RCC 7860 (cell line): ENCODE data around the gene ZNF516.

ENCODE experiments used
- DNase-seq: peaks from one replicate; pipeline ENCODE4 v3.0.0-alpha.2; 2015; ENCODE audit warnings: low spot score
- FAIRE-seq: peaks from 2 replicates; lab custom pipeline; 2012; peaks lifted over from hg19 to GRCh38; lab: Jason Lieb, UNC

ZNF516 gene

DNA sequence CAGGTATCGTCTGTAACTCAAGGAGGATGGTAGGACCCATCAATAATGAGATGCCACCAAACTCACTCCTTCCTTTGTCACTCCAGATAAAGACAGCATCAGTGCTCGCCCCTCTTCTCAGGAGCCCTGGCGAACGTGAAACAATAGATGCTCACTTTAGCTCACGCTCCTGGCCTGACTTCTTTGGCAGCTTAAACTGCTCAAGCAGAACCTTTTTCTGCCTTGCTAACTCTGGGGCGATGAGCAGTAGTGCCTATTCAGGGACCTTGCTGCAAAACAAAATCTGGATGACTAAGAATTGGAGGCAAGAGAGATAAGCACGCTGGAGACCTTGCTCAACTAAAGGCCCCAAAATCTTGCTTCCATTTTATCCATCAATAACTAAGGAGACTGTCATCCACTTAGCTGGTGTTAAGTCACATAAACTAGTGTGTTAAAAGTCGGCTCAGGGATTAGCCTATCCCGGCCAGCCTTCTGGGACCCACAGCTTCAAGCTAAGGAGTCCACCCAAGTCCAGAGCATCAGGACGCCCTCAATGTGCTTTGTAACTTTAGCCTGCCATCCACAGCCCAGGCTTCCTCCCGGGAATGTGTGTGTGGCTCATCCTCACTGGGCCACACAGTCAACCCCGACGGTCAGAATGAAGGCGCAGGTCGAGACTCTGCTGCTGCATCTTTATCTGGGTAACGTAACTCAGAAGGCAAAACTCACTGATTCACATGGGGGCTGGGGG, 38.9 kb downstream of the ZNF516 start:
- FAIRE-seq (peak; percentile 76), DNase-seq (peak; percentile 58)

DNA sequence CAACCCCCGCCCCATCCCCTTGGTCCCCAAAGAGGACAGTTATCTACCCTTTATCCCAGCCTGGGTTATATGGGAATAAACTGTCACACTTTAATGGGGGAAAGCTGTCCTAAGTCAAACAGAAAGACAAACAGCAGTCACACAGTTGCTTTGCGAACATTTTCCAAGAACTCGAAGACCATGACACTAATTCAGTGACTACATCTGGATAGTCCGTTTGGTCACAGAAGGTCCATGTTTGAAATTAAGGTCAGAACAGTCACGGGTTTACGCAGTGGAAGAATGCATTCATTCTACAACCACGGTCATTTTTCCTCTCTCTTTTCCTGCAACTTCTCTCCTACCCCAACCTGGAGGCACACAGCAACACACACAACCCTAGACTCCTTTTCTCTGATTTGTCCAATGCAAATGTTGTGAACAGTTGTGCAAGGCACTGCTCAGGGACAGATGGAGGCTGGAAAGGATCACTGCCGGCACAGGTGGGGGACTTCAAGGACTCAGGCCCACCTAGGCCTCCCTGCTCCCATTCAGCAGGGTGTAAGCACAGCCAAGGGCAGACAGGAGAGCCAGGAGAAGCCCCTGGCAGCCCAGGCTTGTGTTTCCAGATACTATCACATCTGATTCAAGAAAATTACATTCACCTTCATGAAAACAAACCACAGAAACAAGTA, 39.9 kb downstream of the ZNF516 start:
- FAIRE-seq: no peak
- DNase-seq: no peak

DNA sequence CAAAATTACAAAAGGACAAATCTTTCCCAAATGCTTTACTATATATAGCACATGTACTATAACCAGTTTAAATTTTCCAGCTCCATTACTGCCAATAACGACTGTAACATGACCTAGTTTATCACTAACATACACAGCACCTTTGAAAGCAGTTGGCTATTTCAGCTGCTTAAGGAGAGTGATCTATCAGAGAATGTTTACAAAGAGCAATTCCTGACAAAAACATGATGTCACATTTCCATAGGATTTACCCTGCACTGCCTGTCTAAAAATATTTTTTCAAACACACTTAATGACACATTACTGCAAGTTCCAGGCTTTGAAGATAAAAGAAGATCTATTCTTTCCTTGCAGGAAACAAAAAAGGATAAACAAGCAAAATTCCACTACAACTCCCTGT, 40.6 kb downstream of the ZNF516 start:
- FAIRE-seq (no peak), DNase-seq (no peak)

DNA sequence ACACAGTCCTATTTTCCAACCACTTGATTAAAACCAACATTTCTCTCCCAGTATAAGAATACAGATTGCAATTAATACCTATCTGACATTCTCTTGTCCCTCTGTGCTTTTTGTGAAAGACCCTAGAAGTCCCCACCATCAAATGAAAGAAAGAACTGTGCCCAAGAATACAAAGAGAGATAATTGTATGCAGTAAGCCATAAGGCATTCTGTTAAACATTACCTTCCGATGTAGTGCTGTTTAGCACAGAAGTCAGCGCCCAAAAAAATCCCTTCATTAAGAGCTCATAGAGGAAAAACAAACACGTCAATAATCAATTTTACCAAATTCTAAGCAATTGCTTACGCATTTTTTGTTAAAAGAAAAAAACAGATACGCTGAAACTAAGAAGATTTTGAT, 41.1 kb downstream of the ZNF516 start:
- FAIRE-seq: no peak
- no peak for DNase-seq

DNA sequence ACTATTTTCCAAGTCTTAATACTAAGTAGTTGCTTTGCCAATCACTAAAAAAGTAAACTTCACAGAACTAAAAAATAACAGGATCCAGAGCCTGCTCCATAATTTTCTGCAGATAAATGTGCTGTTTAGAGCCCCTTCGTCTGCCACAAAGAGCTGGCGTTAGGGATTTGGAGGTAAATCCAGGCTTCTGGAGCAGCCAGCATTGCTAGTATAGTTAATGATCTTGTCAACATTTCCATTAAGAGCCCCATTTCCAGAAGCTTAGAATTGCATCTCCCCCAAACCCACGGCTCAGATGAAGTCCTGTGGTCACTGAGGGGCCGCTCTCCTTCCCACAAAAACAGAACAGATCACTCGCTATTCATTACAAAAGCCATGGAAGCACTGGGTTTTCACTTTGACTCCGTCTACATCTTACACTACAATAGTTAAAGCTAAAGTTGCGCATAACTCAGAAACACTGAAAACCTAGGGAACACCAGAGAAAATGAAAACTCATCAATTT, 41.9 kb downstream of the ZNF516 start:
- FAIRE-seq (no peak), DNase-seq (no peak)

DNA sequence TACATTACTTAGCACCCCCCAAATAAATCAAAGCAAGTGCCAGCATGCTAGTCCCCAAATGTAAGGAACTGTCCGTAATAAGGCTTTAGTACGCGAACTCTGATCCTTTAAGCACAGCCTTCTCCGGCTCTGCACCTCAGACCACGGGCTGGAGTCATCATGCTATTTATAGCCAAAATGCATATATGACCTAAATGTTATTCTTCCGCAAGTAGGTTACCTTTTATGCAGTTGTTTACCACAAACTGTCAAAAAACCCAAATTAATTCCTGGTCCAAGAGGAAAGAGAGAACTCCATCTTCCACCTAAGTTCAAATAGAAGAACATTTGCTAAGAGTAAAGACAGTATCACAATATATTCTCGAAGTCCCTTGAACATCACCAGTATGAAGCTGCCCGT, 42.7 kb downstream of the ZNF516 start:
- DNase-seq (no peak), FAIRE-seq (no peak)

DNA sequence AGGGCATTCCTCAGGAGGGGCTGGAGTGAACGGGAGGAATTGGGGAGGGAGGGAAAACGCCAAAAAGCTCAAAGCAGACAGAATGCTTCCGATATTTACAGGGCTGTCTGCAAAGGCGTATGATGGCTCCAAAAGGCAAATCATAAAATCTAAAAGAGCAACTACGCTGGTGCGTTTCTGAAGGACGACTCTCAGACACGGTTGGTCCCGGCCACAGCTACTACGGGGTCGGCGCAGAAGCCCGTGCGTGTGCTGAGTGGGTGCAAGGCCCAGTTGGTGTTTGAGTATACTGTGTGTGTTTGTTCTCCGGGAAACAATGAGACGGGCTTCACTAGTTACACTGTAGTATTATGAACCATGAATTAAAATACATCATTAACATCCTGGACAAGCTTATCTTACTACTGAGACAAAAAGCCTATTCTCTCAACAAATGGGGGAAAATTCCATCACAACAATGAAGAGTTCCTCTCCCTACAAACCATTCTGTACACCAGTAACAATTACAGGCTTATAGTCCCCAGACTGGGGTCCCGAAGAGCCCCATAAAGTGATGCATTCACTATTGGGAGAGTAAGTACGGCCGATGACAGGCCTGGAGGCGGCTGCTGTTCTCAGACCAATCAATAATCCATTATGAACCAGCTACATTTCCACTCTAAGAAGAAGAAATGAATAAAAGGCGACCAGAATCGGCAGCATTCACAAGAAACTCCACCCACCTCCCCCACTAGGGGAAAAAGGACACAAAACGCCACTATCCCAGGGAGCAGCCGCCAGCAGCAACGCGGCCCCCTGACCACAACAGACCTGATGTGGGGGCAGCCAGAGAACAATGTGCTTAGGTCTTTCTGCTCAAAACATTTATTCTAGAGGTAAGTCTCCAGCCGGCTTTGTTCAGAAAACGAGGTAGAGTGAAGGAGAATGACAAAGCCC, 43.4 kb downstream of the ZNF516 start:
- DNase-seq (no peak), FAIRE-seq (no peak)

DNA sequence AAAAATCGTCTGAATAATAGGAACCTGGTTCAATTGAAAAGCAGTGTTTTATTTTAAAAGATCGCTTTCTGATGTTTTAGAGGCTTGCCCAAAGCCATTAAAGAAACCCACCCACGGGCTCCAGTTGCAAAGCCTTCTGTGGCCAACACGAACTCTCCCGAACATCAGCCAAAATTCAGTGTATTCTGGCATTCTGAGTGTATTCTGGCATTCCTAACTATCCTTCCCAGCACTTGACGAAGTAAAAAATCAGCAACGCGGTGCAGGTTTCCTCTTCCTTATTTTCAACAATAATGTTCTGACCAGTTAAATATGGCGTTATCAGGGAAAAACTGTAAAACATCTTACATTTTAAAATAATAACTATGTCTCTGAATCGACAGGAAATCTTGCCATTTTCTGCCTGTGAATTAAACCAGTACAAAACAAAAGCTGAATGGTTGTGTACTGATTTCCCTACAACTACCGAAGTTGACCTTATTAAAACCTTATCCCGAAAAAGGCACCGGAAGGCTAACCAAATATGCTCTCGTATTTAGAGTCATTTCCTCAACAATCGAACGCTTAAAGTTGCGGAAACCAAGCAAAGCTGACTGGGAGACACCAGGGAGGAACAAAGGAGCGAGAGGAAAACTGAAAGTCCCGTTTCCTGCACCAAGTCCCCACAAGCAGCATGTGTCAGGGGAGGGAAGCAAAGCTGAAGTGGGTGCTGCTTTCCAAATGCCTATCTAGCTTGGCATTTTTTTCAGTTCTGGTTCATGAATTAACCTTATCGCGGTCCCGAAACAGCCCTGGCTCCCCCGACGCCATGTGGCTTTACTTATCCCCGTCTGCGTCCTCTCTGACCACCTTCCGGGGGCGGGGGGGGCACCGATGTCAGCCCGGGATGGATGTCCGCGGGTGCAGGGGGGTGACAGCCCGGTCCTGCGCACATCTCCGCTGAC, 44.3 kb downstream of the ZNF516 start:
- DNase-seq: peak; percentile 53
- no peak for FAIRE-seq

DNA sequence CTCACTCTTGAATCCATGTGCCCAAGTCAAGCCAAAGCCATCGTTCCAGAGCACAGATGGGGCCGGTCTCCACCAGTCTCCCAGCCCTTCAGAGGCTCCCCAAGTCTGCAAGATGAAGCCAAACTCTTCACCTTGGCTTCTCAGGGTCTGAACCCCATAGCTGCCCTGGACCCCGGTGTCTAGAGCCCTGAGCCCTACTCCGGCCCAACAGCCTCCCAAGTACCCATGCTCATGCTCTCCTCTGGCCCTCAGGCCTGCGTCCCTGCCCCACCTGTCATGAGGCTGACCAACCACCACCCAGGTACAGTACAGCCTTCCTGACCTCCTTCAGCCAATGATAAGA, 46.0 kb downstream of the ZNF516 start:
- DNase-seq (no peak), FAIRE-seq (no peak)

DNA sequence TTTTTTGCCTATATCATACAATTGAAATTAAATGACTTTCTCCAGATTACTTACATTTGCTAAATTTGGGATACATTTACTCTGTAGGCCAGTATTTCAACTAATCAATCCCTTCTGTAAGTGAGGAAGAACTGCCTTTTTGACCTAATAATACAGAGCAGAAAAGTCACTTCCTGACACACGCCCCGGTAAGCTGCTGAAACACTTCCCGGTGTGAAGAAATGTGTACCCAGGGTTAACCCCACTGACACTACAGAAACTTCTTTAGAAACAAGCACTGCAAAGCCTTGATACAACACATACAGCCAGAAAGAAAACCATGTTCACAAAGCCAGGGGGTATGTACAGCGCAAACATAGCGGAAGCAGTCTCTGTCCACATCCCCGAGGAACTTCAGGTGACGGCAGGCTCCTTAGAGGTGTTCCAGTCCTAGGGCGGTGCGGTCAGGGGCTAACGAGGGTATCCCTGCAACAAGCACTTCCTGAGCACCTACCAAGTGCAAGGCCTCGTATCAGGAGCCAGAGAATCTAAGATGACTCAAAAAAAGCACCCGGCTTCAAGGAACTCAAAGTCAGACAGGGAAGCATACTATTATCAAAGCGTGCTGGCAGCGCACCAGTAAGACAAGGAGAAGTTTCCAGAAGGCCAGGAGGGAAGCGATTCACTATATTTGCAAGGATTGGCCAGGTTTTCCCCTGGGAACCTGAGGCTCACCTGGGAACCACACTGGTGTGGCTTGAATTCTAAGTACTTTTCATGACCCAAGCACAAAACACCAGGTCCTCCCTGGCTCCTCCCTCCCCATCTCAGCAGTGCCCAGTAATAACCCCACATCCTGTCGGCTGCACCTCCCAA, 46.6 kb downstream of the ZNF516 start:
- FAIRE-seq (no peak), DNase-seq (no peak)

DNA sequence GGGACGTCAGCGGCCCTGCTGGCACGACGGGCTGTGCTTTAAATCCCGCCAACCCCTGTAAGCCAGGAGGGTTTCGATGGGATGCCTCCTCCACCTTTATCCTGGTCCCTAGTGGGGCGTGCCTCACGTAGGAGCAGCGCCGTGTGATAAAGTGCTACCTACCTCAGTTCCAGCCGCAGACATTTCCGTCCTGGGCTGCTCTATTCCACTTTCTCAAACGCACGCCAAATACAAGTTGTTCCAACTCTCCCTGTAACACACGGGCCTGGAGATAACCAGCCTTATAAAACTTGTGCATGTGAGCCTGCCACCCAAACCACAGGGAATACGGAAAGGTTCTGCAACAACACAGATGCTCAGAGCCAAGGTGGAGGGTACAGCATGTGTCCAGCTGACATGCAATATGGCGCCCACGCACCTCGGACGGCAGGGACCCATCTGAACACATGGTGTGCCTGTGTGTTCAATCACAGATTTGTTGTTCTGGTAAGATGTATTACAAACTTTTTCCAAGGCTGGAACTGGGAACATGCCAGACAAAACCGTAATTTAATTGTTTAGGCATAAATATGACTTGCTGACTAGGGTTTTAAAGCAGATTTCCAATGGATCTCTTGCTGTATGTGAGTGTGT, 47.7 kb downstream of the ZNF516 start:
- DNase-seq (no peak), FAIRE-seq (no peak)

DNA sequence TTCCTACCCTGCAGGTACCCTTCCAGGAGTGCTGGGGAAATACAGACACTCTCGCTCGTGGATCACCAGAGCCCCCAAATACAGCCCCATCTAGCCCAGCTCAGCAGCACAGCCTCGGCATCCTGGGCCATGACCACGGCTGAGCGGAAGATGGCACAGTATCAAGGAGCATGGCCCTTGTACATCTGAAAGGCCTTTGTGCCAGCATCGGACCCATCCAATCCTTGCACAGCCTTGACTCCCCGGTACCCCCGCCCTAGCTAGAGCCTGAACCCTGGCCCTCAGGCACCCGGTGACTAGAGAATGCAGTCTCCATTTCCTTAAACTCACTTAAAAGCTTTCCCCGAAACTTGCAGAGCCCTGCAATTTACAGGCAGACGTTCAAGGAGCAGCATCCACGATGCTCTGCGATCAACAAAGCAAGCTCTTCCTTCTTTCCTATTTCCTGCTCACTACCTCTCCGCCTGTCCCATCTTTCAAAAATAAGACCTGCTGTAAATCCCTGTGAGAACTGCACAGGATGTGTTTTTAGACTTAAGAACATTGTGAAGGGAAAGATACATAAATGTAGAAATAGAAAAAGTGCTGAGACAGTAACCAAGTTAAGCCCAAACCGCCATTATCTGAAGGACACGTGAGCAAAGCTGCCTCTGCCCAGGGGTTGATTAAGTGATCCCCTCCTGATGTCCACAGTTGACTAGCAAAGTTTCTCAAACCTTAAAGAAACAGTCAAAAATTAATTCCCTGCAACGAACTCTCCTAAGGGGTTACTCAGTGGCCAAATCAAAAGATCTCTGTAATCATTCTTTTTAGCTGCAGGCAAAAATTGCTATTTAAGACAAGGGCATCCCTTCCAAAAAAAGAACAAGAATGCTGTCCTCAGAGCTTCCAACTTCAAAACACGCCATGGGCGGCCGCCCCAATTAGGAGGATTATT, 48.5 kb downstream of the ZNF516 start:
- FAIRE-seq: no peak

DNA sequence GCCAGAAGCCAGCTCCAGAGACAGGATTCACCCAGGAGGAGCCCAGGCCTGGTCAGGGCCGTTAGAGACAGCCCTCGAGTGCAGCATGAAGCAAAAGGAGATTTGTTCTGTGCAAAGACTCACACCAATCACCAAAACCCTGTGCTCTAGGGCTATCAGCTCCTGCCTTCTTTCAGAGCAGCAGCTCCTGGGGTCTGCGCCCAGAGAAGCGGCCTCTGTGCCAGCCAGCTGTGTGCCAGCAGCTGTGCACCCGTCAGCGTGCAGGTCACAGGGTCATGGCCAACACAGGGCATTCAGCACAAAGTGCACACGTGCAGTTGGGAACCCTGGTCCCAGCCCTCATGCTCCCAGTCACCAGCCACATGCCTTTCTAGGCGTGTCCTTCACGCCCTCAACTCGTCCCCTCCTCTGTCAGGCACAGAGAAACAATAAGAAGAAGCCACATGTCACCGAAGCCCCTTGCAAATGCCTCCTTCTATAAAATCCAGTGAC, 49.3 kb downstream of the ZNF516 start:
- no peak for FAIRE-seq
- DNase-seq: no peak

More for the DNA sequence above, 48.5 kb downstream of the ZNF516 start:
- DNase-seq: no peak

DNA sequence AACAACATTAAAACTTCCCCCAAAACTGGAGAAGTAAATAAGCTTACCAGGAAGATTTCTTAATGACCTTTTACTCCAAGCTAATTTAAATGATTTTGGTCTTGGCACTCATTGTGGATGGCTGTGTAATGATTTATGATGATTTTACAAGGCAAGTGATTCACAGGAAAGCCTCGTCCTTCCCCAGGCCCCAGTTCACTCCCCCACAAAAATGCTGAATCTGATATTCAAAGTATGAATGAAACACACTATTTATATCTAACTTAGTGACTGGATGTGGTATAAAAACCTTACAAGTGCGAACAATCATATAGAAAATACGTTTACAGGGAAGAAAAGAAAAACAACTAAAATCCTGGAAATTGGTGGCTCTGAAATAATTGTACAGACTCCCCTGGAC, 49.8 kb downstream of the ZNF516 start:
- FAIRE-seq: peak; percentile 90
- DNase-seq: peak; percentile 73

DNA sequence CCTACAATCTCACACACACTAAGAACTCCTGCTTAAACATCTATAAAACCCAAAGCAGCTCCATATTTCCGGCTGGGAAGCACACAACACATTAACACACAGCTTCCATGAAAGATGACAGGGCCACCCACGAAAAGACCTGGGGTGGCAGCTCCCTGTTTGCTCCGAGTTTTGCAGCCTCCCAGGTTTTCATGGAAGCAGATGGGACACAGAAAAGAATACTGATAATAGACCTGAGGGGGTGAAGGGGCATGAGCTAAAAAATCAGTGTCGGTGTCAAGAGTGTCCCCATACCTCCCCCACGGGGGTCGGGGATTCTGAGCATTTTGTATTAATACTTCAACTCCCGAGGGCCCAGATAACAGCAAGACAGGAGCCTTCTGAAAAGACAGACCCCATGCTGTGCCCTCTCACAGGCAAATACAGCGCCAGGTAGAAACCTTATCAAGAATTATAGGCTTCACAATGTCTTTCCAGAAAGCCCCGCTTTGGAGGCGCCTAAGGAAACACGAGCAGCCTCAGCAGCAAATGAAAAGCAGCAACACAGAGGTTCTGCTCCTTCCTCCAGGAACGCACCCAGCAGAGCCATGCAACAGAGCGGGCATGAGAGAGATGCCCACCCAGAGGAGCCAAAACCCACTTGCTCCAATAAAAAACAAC, 50.5 kb downstream of the ZNF516 start:
- FAIRE-seq (no peak), DNase-seq (no peak)

DNA sequence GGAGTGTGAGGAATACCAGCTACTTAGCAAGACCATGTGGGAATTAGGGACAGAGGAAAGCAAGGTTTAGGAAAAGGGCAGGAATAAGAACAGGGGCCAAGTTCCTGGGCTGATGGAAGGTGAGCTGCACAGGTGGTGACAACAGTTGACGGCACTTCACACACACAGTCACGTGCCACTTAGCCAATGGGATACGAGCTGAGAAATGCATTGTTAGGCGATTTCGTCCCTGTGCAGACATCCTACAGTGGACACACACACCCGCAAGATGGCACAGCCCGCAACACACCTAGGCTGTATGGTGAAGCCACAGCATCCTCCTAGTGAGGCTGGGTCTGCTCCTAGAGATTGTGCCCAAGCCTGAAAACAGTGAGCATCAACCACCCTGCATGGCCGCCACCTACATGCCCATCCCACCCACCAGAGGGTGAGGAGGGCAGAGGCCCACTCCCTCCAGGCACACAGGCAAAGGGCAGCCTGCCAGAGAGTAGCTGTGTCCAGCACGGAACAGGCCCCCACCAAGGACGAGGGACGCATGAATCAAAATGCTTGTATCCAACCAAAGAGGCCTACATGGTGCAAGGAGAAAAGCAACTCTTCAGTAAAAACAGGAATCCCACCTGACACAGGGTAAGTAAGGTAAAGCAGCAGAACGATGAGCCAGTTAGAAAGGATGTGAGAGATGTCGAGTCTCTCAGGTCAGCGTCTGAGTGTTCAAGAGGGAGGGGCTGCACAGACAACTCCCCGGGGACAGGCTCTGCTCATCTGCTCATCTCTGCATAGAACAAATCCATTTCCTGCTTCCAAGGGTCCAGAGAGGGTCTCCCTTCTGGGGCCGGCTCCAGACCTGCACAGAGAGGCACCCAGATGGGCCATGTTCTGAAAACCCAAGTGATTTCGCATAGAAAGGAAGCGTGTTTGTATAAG, 51.3 kb downstream of the ZNF516 start:
- FAIRE-seq: no peak
- no peak for DNase-seq
